K562 (cell line): ENCODE data around the gene ICAM2. TPM values are rescaled to one million over a fixed set of nuclear protein-coding genes. Genes with fewer than 3 reads are reported as not detected.

Experiments used
- CC2D1A ChIP-seq: fragments of 450-650 bp; IDR thresholded peaks from 2 replicates; pipeline ENCODE4 v1.6.1; 2017; ENCODE audit warnings: mild to moderate bottlenecking
- CHD1 ChIP-seq: fragments of 200-600 bp; sonication (generic); IDR thresholded peaks from one replicate; pipeline ENCODE4 v1.6.1; 2012; ENCODE audit warnings: mild to moderate bottlenecking, moderate library complexity, low read length, inconsistent platforms
- CREB1 ChIP-seq, 2 experiments: sonication (generic) in 1 of 2; formaldehyde crosslinking in 1 of 2; IDR thresholded peaks; 2 replicates each; pipeline versions ENCODE4 v1.6.1 to v1.8.0; 2012 to 2022; ENCODE audit warnings: inconsistent platforms in 1 of 2, mild to moderate bottlenecking in 1 of 2, missing genetic modification reagents in 1 of 2, moderate library complexity in 1 of 2
- CSDE1 ChIP-seq, 2 experiments: fragments of 450-650 bp; IDR thresholded peaks; 2 replicates each; pipeline ENCODE4 v1.6.1; 2016; ENCODE audit warnings: mild to moderate bottlenecking in 1 of 2
- JUND ChIP-seq, 2 experiments: IDR thresholded peaks; 2 replicates in 1 of 2; 3 replicates in 1 of 2; pipeline ENCODE4 v1.6.1; 2011; ENCODE audit warnings: borderline replicate concordance in 2 of 2, low read depth in 2 of 2, low read length in 2 of 2, improper control_type of control experiment in 1 of 2, missing biosample characterization in 1 of 2, missing genetic modification characterization in 1 of 2, missing genetic modification reagents in 1 of 2
- NBN ChIP-seq: fragments of 450-650 bp; IDR thresholded peaks from 2 replicates; pipeline ENCODE4 v1.6.1; 2016; ENCODE audit warnings: low read depth, mild to moderate bottlenecking
- ZNF175 ChIP-seq: fragments of 200-800 bp; sonication (Bioruptor generic); IDR thresholded peaks from 2 replicates; pipeline ENCODE4 v1.6.1; 2016; ENCODE audit warnings: low read depth, mild to moderate bottlenecking, missing genetic modification characterization, missing compliant biosample characterization
- polyA plus RNA-seq, 8 experiments: library from polyadenylated mRNA; depleted of rRNA in 4 of 8; stranded (reverse) in 5 of 8; unstranded in 3 of 8; fragments of >200 nt; fragmentation: Nextera tagmentation in 2 of 8; fragmentation: Illumina TruSeq in 1 of 8; extraction: Ambion mirVana in 2 of 8; extraction: Trizol in 1 of 8; gene quantifications; 2 replicates each; pipeline versions ENCODE4 v1.2.1 to v1.2.3, GENCODE V29; 2011 to 2014; ENCODE audit warnings: inconsistent platforms in 1 of 8, missing spikeins in 1 of 8
- total RNA-seq, 7 experiments: library from RNA; depleted of rRNA in 6 of 7; stranded (reverse); fragments of >200 nt in 6 of 7; fragmentation: Illumina TruSeq in 2 of 7; extraction: Trizol in 2 of 7; gene quantifications; 2 replicates each; pipeline versions ENCODE4 v1.2.1 to v1.2.3, GENCODE V29; 2011 to 2021; ENCODE audit warnings: low replicate concordance in 1 of 7
- TF ChIP-seq, protein P1 (sequence below): IDR thresholded peaks from 2 replicates; pipeline ENCODE4 v1.6.1; 2012; ENCODE audit warnings: low read depth, low read length, improper control_type of control experiment, borderline replicate concordance
- TF ChIP-seq, protein P2 (sequence below): fragments of 250-450 bp; sonication (Bioruptor Pico); IDR thresholded peaks from 2 replicates; pipeline ENCODE4 v1.8.0; 2022; ENCODE audit warnings: moderate library complexity, mild to moderate bottlenecking, inconsistent platforms
- TF ChIP-seq, protein P3 (sequence below): fragments of 450-650 bp; IDR thresholded peaks from 2 replicates; pipeline ENCODE4 v1.6.1; 2017; ENCODE audit warnings: antibody characterized with exemption, mild to moderate bottlenecking
- TF ChIP-seq, protein P4 (sequence below): sonication (generic); formaldehyde crosslinking; IDR thresholded peaks from 2 replicates; pipeline ENCODE4 v1.8.1; 2023; ENCODE audit warnings: missing genetic modification reagents, mild to moderate bottlenecking, borderline replicate concordance
- TF ChIP-seq, protein P5 (sequence below): sonication (generic); formaldehyde crosslinking; IDR thresholded peaks from 2 replicates; pipeline ENCODE4 v1.9.0; 2022; ENCODE audit warnings: mild to moderate bottlenecking, missing genetic modification reagents

ICAM2 gene
- total and polyA plus RNA-seq, 9 of the 15 experiments (the other 6 are each of a cell fraction or from before 2014, with no cell fraction given), result 37.9 to 89.4 (median 60.6) TPM

DNA sequence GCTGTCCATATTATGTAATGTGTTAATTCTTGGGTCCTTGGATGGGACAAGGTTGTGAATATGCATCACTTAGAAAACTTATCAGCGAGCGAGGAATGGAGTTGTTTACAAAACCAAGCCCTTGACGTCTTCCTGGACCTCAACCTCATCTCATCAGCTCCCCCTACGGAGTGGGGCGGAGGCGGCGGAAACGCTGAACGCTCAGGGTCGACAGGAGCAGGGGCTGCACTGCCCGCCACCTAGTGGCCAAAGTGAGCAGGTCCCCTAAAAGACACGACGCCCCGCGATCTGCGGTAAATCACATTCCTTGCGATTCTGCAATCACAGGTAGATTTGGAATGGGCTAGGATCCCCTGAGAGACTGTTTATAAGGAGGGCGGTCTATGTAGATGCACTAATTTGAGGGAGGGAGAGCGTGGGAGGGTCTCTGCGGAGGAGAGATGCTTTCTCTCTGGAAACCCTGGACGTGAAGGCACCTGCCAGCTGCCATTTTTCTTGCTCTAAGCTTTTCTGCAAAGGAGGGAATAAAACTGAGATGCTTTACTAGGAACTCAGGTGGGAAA lies 5.4 kb upstream of the ICAM2 start (continued):
- TF ChIP-seq, protein P1, sequence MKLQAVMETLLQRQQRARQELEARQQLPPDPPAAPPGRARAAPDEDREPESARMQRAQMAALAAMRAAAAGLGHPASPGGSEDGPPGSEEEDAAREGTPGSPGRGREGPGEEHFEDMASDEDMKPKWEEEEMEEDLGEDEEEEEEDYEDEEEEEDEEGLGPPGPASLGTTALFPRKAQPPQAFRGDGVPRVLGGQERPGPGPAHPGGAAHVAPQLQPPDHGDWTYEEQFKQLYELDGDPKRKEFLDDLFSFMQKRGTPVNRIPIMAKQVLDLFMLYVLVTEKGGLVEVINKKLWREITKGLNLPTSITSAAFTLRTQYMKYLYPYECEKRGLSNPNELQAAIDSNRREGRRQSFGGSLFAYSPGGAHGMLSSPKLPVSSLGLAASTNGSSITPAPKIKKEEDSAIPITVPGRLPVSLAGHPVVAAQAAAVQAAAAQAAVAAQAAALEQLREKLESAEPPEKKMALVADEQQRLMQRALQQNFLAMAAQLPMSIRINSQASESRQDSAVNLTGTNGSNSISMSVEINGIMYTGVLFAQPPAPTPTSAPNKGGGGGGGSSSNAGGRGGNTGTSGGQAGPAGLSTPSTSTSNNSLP, result no peak
- TF ChIP-seq CC2D1A (peak; percentile 71; the same call in 1 of the 2 replicates), JUND (IDR thresholded peaks at IDR 0.05; ENCODE audit: borderline replicate concordance, low read depth, low read length) (peak; percentile 54; the same call in 1 of the 2 replicates), JUND (tag; IDR thresholded peaks at IDR 0.05; ENCODE audit: borderline replicate concordance, low read depth, low read length) (peak; percentile 40; the same call in 1 of the 3 replicates), ZNF175 (CRISPR knock-in tag) (0 out of 2 replicates have a peak, but pooled peaks have one; percentile 52), CREB1 (IDR thresholded peaks at IDR 0.05) (peak; percentile 23; the same call in 1 of the 2 replicates), CREB1 (CRISPR knock-in tag; IDR thresholded peaks at IDR 0.05) (peak; percentile 63; the same call in 1 of the 2 replicates), NBN (peak; percentile 80; the same call in 1 of the 2 replicates), CHD1 (no peak), CSDE1 (IDR thresholded peaks at IDR 0.05) (no peak)
- TF ChIP-seq, protein P2, sequence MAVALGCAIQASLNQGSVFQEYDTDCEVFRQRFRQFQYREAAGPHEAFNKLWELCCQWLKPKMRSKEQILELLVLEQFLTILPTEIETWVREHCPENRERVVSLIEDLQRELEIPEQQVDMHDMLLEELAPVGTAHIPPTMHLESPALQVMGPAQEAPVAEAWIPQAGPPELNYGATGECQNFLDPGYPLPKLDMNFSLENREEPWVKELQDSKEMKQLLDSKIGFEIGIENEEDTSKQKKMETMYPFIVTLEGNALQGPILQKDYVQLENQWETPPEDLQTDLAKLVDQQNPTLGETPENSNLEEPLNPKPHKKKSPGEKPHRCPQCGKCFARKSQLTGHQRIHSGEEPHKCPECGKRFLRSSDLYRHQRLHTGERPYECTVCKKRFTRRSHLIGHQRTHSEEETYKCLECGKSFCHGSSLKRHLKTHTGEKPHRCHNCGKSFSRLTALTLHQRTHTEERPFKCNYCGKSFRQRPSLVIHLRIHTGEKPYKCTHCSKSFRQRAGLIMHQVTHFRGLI (CRISPR knock-in tag), result no peak
- TF ChIP-seq, protein P3, sequence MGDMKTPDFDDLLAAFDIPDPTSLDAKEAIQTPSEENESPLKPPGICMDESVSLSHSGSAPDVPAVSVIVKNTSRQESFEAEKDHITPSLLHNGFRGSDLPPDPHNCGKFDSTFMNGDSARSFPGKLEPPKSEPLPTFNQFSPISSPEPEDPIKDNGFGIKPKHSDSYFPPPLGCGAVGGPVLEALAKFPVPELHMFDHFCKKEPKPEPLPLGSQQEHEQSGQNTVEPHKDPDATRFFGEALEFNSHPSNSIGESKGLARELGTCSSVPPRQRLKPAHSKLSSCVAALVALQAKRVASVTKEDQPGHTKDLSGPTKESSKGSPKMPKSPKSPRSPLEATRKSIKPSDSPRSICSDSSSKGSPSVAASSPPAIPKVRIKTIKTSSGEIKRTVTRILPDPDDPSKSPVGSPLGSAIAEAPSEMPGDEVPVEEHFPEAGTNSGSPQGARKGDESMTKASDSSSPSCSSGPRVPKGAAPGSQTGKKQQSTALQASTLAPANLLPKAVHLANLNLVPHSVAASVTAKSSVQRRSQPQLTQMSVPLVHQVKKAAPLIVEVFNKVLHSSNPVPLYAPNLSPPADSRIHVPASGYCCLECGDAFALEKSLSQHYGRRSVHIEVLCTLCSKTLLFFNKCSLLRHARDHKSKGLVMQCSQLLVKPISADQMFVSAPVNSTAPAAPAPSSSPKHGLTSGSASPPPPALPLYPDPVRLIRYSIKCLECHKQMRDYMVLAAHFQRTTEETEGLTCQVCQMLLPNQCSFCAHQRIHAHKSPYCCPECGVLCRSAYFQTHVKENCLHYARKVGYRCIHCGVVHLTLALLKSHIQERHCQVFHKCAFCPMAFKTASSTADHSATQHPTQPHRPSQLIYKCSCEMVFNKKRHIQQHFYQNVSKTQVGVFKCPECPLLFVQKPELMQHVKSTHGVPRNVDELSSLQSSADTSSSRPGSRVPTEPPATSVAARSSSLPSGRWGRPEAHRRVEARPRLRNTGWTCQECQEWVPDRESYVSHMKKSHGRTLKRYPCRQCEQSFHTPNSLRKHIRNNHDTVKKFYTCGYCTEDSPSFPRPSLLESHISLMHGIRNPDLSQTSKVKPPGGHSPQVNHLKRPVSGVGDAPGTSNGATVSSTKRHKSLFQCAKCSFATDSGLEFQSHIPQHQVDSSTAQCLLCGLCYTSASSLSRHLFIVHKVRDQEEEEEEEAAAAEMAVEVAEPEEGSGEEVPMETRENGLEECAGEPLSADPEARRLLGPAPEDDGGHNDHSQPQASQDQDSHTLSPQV, result peak; percentile 86
- TF ChIP-seq, protein P4, sequence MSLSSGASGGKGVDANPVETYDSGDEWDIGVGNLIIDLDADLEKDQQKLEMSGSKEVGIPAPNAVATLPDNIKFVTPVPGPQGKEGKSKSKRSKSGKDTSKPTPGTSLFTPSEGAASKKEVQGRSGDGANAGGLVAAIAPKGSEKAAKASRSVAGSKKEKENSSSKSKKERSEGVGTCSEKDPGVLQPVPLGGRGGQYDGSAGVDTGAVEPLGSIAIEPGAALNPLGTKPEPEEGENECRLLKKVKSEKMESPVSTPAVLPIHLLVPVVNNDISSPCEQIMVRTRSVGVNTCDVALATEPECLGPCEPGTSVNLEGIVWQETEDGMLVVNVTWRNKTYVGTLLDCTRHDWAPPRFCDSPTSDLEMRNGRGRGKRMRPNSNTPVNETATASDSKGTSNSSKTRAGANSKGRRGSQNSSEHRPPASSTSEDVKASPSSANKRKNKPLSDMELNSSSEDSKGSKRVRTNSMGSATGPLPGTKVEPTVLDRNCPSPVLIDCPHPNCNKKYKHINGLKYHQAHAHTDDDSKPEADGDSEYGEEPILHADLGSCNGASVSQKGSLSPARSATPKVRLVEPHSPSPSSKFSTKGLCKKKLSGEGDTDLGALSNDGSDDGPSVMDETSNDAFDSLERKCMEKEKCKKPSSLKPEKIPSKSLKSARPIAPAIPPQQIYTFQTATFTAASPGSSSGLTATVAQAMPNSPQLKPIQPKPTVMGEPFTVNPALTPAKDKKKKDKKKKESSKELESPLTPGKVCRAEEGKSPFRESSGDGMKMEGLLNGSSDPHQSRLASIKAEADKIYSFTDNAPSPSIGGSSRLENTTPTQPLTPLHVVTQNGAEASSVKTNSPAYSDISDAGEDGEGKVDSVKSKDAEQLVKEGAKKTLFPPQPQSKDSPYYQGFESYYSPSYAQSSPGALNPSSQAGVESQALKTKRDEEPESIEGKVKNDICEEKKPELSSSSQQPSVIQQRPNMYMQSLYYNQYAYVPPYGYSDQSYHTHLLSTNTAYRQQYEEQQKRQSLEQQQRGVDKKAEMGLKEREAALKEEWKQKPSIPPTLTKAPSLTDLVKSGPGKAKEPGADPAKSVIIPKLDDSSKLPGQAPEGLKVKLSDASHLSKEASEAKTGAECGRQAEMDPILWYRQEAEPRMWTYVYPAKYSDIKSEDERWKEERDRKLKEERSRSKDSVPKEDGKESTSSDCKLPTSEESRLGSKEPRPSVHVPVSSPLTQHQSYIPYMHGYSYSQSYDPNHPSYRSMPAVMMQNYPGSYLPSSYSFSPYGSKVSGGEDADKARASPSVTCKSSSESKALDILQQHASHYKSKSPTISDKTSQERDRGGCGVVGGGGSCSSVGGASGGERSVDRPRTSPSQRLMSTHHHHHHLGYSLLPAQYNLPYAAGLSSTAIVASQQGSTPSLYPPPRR (CRISPR knock-in tag), result no peak
- TF ChIP-seq, protein P5, sequence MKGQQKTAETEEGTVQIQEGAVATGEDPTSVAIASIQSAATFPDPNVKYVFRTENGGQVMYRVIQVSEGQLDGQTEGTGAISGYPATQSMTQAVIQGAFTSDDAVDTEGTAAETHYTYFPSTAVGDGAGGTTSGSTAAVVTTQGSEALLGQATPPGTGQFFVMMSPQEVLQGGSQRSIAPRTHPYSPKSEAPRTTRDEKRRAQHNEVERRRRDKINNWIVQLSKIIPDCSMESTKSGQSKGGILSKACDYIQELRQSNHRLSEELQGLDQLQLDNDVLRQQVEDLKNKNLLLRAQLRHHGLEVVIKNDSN (CRISPR knock-in tag), result no peak
